HepG2 (cell line): Measurements from ENCODE around the gene ZNF281. TPM values are rescaled to one million over a fixed set of nuclear protein-coding genes. Genes with fewer than 3 reads are reported as not detected.
A peak's percentile ranks its signal among the peaks of the same experiment; 100 is the strongest.
"Not testable (repeated sequence)": the region's sequence is repeated elsewhere in the genome, so short reads cannot be mapped to it uniquely, and the experiment has no call there.

Source experiments
- ATAC-seq: fragments of 200-7000 bp; cut with Tn5 transposase; 3 replicates; pipeline ENCODE4 v1.9.1; 2020; ENCODE audit warnings: mild to moderate bottlenecking, moderate library complexity
- BruUV-seq: library from RNA; stranded (reverse); fragments of 400-500 nt; replicated peaks from 2 replicates; lab custom pipeline; 2021; lab: Mats Ljungman, UMichigan
- CTCF ChIA-PET: fragments of 300-600 bp; formaldehyde crosslinking; extraction: SDS; loops from one replicate; lab custom pipeline; 2021; ENCODE audit warnings: low total read pairs, inconsistent platforms, low intra/inter-chr PET ratio; lab: Yijun Ruan, JAX
- POLR2A ChIA-PET: fragments of 350-600 bp; sonication (Branson Sonifier 250); formaldehyde crosslinking; loops from one replicate; lab custom pipeline; 2020; ENCODE audit warnings: antibody characterized with exemption, inconsistent platforms; lab: Yijun Ruan, JAX
- DNase-seq: peaks from one replicate; pipeline ENCODE4 v3.0.0-alpha.2; 2015; ENCODE audit warnings: low spot score
- FAIRE-seq: peaks from 3 replicates; lab custom pipeline; 2011; peaks lifted over from hg19 to GRCh38; lab: Jason Lieb, UNC
- H2AFZ ChIP-seq: one replicate; pipeline ENCODE4 v1.6.1; 2011; ENCODE audit warnings: low read length, inconsistent platforms
- H3K27ac ChIP-seq: fragments of 300-600 bp; 3 replicates; pipeline ENCODE4 v1.8.0; 2011; ENCODE audit warnings: mixed run types, mild to moderate bottlenecking, mixed read lengths, low read length, inconsistent platforms; ENCODE audit not compliant: insufficient read depth; ENCODE audit errors: extremely low read length
- H3K27me3 ChIP-seq, 2 experiments: fragments of 200-600 bp in 1 of 2; 2 replicates in 1 of 2; 3 replicates in 1 of 2; pipeline versions ENCODE4 v1.6.0 to v1.8.0; 2011; ENCODE audit warnings: low read length in 2 of 2, mild to moderate bottlenecking in 2 of 2, moderate library complexity in 2 of 2, inconsistent platforms in 1 of 2; ENCODE audit not compliant: insufficient read depth in 2 of 2, control insufficient read depth in 1 of 2
- H3K36me3 ChIP-seq, 2 experiments: fragments of 200-600 bp in 1 of 2; replicated peaks in 1 of 2; 2 replicates in 1 of 2; 3 replicates in 1 of 2; pipeline versions ENCODE4 v1.5.1 to v1.8.0; 2011; ENCODE audit warnings: low read length in 2 of 2, inconsistent platforms in 1 of 2; ENCODE audit not compliant: insufficient read depth in 2 of 2, control insufficient read depth in 1 of 2
- H3K4me1 ChIP-seq: 2 replicates; pipeline ENCODE4 v1.5.1; 2012; ENCODE audit warnings: low read length, inconsistent platforms; ENCODE audit not compliant: insufficient read depth
- H3K4me2 ChIP-seq: 2 replicates; pipeline ENCODE4 v1.6.0; 2011; ENCODE audit warnings: low read depth, low read length, inconsistent platforms
- H3K4me3 ChIP-seq, 3 experiments: fragments of 200-600 bp in 1 of 3; sonication (generic), shearing (Covaris generic) in 1 of 3; replicated peaks in 1 of 3; 2 replicates each; pipeline ENCODE4 v1.5.1; 2011 to 2016; ENCODE audit warnings: low read length in 3 of 3, inconsistent platforms in 2 of 3, low read depth in 2 of 3, mild to moderate bottlenecking in 2 of 3, control low read depth in 1 of 3, mixed read lengths in 1 of 3; ENCODE audit not compliant: insufficient read depth in 1 of 3
- H3K79me2 ChIP-seq: one replicate; pipeline ENCODE4 v1.6.1; 2011; ENCODE audit warnings: low read length, inconsistent platforms; ENCODE audit not compliant: insufficient read depth
- H3K9ac ChIP-seq: 2 replicates; pipeline ENCODE4 v1.6.0; 2011; ENCODE audit warnings: mild to moderate bottlenecking, low read depth, low read length, inconsistent platforms; ENCODE audit not compliant: insufficient read depth
- H3K9me3 ChIP-seq: 2 replicates; pipeline ENCODE4 v1.5.1; 2012; ENCODE audit warnings: mild to moderate bottlenecking, low read length
- H4K20me1 ChIP-seq: 2 replicates; pipeline ENCODE4 v1.6.0; 2011; ENCODE audit warnings: inconsistent platforms, mild to moderate bottlenecking, low read length, moderate library complexity; ENCODE audit not compliant: insufficient read depth
- CEBPB ChIP-seq: IDR thresholded peaks from 2 replicates; pipeline ENCODE4 v1.6.1; 2011; ENCODE audit warnings: low read depth, low read length, improper control_type of control experiment, borderline replicate concordance
- TEAD3 ChIP-seq: optimal IDR thresholded peaks from 2 replicates; pipeline ENCODE3; 2016; ENCODE audit warnings: borderline replicate concordance
- ZNF770 ChIP-seq: sonication (generic); formaldehyde crosslinking; IDR thresholded peaks from 2 replicates; pipeline ENCODE4 v1.5.0; 2020; ENCODE audit warnings: mild to moderate bottlenecking, missing genetic modification reagents
- WGBS: methylation state at CpG from one replicate; pipeline ENCODE4 v1.1.6; 2017; ENCODE audit warnings: low lambda C conversion rate; 5-methylcytosine and 5-hydroxymethylcytosine counted together
- in situ Hi-C: cut with HindIII; loops from 2 replicates; pipeline ENCODE4 v1.10.0; 2017; ENCODE audit warnings: low pct_unique_long_range_greater_than_20kb; ENCODE audit not compliant: extremely low pct_ligation_motif_present
- intact Hi-C: fragments of 100-400 bp; cut with micrococcal nuclease; formaldehyde crosslinking; loops from one replicate; pipeline ENCODE4 v1.10.0; 2022; ENCODE audit not compliant: unreplicated experiment
- polyA plus RNA-seq, 8 experiments: library from polyadenylated mRNA; depleted of rRNA in 3 of 8; stranded (reverse) in 7 of 8; unstranded in 1 of 8; fragments of >200 nt; fragmentation: Illumina TruSeq in 4 of 8; extraction: Trizol in 4 of 8; gene quantifications; 2 replicates each; pipeline versions ENCODE4 v1.2.1 to v1.2.3, GENCODE V29; 2011 to 2016; ENCODE audit warnings: low read depth in 4 of 8, missing spikeins in 1 of 8, mixed read lengths in 1 of 8; ENCODE audit not compliant: insufficient read depth in 1 of 8
- total RNA-seq, 5 experiments: library from RNA; depleted of rRNA; stranded (reverse); fragments of >200 nt; fragmentation: Illumina TruSeq; extraction: Trizol; gene quantifications; 2 replicates each; pipeline ENCODE4 v1.2.3, GENCODE V29; 2016; ENCODE audit warnings: low read depth in 1 of 5

ZNF281 gene
- total and polyA plus RNA-seq, 2 of the 13 experiments (the other 11 are each of a cell fraction or from before 2014, with no cell fraction given): 7.7 to 20.6 TPM

GRCh38 chr1:200413766-200414165 lies 3.9 kb upstream of the ZNF281 start:
- 26% methylated on average over 11 of the region's 11 CpGs for WGBS
- H2AFZ ChIP-seq, H3K79me2 ChIP-seq, H3K9me3 ChIP-seq, CTCF ChIA-PET, H3K9ac ChIP-seq: not testable (repeated sequence)
- POLR2A ChIA-PET: interaction anchor here (1.5 kb wide), 1 partner anchor 40 kb away, joined by 3 read pairs; no protein-coding TSS in a partner anchor
- in situ Hi-C loops: loop anchor here (10.0 kb wide), 1 partner anchor 71 kb away; no protein-coding TSS in a partner anchor
- peak; percentile 47; the same call in 1 of the 2 replicates for TF ChIP-seq ZNF770 (CRISPR knock-in tag)
- peak; percentile 1; the same call in 1 of the 2 replicates for TF ChIP-seq CEBPB
- peak; percentile 52 for TF ChIP-seq TEAD3 (CRISPR knock-in tag)
- TF ChIP-seq, all 625 proteins: peak for 3; not testable (repeated sequence) for 622
- intact Hi-C loops: loop anchor here (5.0 kb wide), 1 partner anchor 111 kb away; no protein-coding TSS in a partner anchor
- H3K27me3 ChIP-seq, FAIRE-seq, H4K20me1 ChIP-seq, BruUV-seq, H3K36me3 ChIP-seq, H3K27ac ChIP-seq, ATAC-seq, DNase-seq, H3K4me3 ChIP-seq: not testable (repeated sequence)
- Histone ChIP-seq H3K4me2 (peak overlapping the region; percentile 18; the same call in 1 of the 2 replicates), H3K4me1 (peaks cover 71% of the 10 kb centered on the region)
